K562 (cell line): ENCODE results near the gene BICC1. TPM values are rescaled to one million over a fixed set of nuclear protein-coding genes. Genes with fewer than 3 reads are reported as not detected.

Experiments used
- ATF4 ChIP-seq: fragments of 450-650 bp; formaldehyde crosslinking; IDR thresholded peaks from 2 replicates; pipeline ENCODE4 v1.4.0; 2022; ENCODE audit warnings: mild to moderate bottlenecking, moderate library complexity
- CEBPZ ChIP-seq: fragments of 150-350 bp; IDR thresholded peaks from 2 replicates; pipeline ENCODE4 v1.6.1; 2014; ENCODE audit warnings: low read depth, mild to moderate bottlenecking, low read length, borderline replicate concordance
- HNRNPK ChIP-seq: fragments of 200-400 bp; formaldehyde crosslinking; IDR thresholded peaks from one replicate; pipeline ENCODE4 v1.6.1; 2018; ENCODE audit warnings: mild to moderate bottlenecking, low read depth, low read length; ENCODE audit not compliant: poor library complexity, severe bottlenecking
- KDM4B ChIP-seq, 2 experiments: fragments of 450-650 bp in 1 of 2; sonication (generic) in 1 of 2; IDR thresholded peaks; 2 replicates each; pipeline ENCODE4 v1.6.1; 2016 to 2017; ENCODE audit warnings: borderline replicate concordance in 2 of 2, antibody characterized with exemption in 1 of 2, low read depth in 1 of 2, mild to moderate bottlenecking in 1 of 2
- MCM5 ChIP-seq: fragments of 450-650 bp; IDR thresholded peaks from 2 replicates; pipeline ENCODE4 v1.6.1; 2016; ENCODE audit warnings: low read depth
- ZFP91 ChIP-seq: sonication (generic); formaldehyde crosslinking; IDR thresholded peaks from 2 replicates; pipeline ENCODE4 v1.8.0; 2022; ENCODE audit warnings: mild to moderate bottlenecking, missing genetic modification reagents
- polyA plus RNA-seq, 8 experiments: library from polyadenylated mRNA; depleted of rRNA in 4 of 8; stranded (reverse) in 5 of 8; unstranded in 3 of 8; fragments of >200 nt; fragmentation: Nextera tagmentation in 2 of 8; fragmentation: Illumina TruSeq in 1 of 8; extraction: Ambion mirVana in 2 of 8; extraction: Trizol in 1 of 8; gene quantifications; 2 replicates each; pipeline versions ENCODE4 v1.2.1 to v1.2.3, GENCODE V29; 2011 to 2014; ENCODE audit warnings: inconsistent platforms in 1 of 8, missing spikeins in 1 of 8
- total RNA-seq, 7 experiments: library from RNA; depleted of rRNA in 6 of 7; stranded (reverse); fragments of >200 nt in 6 of 7; fragmentation: Illumina TruSeq in 2 of 7; extraction: Trizol in 2 of 7; gene quantifications; 2 replicates each; pipeline versions ENCODE4 v1.2.1 to v1.2.3, GENCODE V29; 2011 to 2021; ENCODE audit warnings: low replicate concordance in 1 of 7

Gene BICC1
- total and polyA plus RNA-seq, 9 of the 15 experiments (the other 6 are each of a cell fraction or from before 2014, with no cell fraction given): not detected

GRCh38 chr10:58515291-58515941, 2.7 kb downstream of the BICC1 start (continued):
- TF ChIP-seq CEBPZ: no peak
- TF ChIP-seq ZFP91 (CRISPR knock-in tag): no peak
- TF ChIP-seq ATF4 (CRISPR knock-in tag): no peak
- no peak for TF ChIP-seq HNRNPK
- no peak for TF ChIP-seq KDM4B (IDR thresholded peaks at IDR 0.05; ENCODE audit: borderline replicate concordance in 2 of 2, low read depth in 1 of 2)
- no peak for TF ChIP-seq MCM5
